Body of pancreas (tissue), 4 donors: Measurements from ENCODE around the gene ABCC3. TPM values are rescaled to one million over a fixed set of nuclear protein-coding genes. Genes with fewer than 3 reads are reported as not detected.
A peak's percentile ranks its signal among the peaks of the same experiment; 100 is the strongest.

Experiments used
- ATAC-seq: fragments of 150-250 bp; one replicate; pipeline ENCODE4 v1.9.1; 2016
- DNase-seq, 4 donors: peaks; one replicate each; pipeline ENCODE4 v3.0.0-alpha.2; 2019
- H3K27ac ChIP-seq, 4 donors: fragments of 200-600 bp; sonication (generic); 1 replicate in 3 of 4; 2 replicates in 1 of 4; pipeline versions ENCODE4 v1.5.1 to v1.6.1; 2016 to 2019; ENCODE audit warnings: mild to moderate bottlenecking in 1 of 4, mixed read lengths in 1 of 4, moderate library complexity in 1 of 4
- H3K27me3 ChIP-seq, 2 donors: fragments of 200-600 bp; sonication (generic); one replicate each; pipeline ENCODE4 v1.6.0; 2016; ENCODE audit warnings: mild to moderate bottlenecking in 1 of 2
- H3K36me3 ChIP-seq, 2 donors: fragments of 200-600 bp; sonication (generic); replicated peaks in 1 of 2; 2 replicates each; pipeline ENCODE4 v1.5.1; 2016; ENCODE audit warnings: low read depth in 2 of 2; ENCODE audit not compliant: insufficient read depth in 1 of 2
- H3K4me1 ChIP-seq: fragments of 200-600 bp; sonication (generic); one replicate; pipeline ENCODE4 v1.6.0; 2016
- H3K4me3 ChIP-seq, 2 donors: fragments of 200-600 bp; sonication (generic); 1 replicate in 1 of 2; 2 replicates in 1 of 2; pipeline ENCODE4 v1.5.1; 2016 to 2019
- H3K9me3 ChIP-seq, 3 donors: fragments of 200-600 bp; sonication (generic); 1 replicate in 2 of 3; 2 replicates in 1 of 3; pipeline ENCODE4 v1.5.1; 2016
- CTCF ChIP-seq, 7 experiments: fragments of 450-650 bp in 4 of 7; fragments of 200-600 bp in 3 of 7; sonication (generic) in 3 of 7; IDR thresholded peaks; one replicate each; pipeline ENCODE4 v1.5.1; 2016 to 2019; ENCODE audit warnings: antibody characterized with exemption in 7 of 7
- POLR2A ChIP-seq, 3 donors: fragments of 450-650 bp; IDR thresholded peaks; one replicate each; pipeline ENCODE4 v1.6.1; 2016; ENCODE audit warnings: antibody characterized with exemption in 3 of 3, mild to moderate bottlenecking in 2 of 3
- WGBS, 2 donors: methylation state at CpG; one replicate each; pipeline ENCODE4 v1.1.5; 2017; 5-methylcytosine and 5-hydroxymethylcytosine counted together
- intact Hi-C: fragments of 100-400 bp; cut with DNase I; formaldehyde crosslinking; loops from one replicate; pipeline ENCODE4 v1.15.1; 2023
- total RNA-seq, 2 donors: library from RNA; depleted of rRNA; stranded (reverse); fragments of >200 nt; gene quantifications; one replicate each; pipeline ENCODE4 v1.1.0, GENCODE V29; 2016

Gene ABCC3
- total RNA-seq, 2 donors from 2014 or later: 130 to 163 TPM

DNA sequence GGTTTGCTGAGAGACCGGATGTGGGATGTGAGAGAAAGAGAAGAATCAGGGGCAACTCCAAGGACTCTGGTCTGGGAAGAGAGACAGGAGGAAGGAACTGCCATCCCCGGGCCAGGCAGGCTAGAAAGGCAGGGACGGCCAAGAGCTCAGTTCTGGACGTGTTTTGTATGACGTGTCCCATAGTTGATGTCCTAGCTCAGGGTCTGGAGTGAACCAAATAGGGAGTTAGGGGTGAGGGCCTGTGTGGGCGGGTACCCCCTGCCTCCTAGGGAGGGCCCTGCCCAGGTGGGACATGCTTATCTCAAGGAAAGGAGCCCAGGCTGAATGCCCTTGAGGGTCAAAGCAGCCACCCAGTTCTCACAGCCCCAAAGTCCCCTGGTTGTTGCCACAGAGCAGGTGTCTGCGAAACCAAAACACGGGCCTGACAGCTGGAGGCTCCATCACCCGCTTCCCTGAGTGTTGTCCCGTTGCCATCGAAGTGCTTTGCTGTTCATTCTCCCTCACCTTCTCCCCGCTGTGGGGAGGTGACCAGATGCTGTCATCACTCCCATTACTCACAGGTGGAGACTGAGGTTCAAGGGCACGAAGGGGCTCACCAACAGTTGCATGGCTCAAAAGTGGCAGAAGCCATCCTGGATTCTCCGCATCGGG, 7.5 kb downstream of the ABCC3 start:
- intact Hi-C loops: no loop called here

DNA sequence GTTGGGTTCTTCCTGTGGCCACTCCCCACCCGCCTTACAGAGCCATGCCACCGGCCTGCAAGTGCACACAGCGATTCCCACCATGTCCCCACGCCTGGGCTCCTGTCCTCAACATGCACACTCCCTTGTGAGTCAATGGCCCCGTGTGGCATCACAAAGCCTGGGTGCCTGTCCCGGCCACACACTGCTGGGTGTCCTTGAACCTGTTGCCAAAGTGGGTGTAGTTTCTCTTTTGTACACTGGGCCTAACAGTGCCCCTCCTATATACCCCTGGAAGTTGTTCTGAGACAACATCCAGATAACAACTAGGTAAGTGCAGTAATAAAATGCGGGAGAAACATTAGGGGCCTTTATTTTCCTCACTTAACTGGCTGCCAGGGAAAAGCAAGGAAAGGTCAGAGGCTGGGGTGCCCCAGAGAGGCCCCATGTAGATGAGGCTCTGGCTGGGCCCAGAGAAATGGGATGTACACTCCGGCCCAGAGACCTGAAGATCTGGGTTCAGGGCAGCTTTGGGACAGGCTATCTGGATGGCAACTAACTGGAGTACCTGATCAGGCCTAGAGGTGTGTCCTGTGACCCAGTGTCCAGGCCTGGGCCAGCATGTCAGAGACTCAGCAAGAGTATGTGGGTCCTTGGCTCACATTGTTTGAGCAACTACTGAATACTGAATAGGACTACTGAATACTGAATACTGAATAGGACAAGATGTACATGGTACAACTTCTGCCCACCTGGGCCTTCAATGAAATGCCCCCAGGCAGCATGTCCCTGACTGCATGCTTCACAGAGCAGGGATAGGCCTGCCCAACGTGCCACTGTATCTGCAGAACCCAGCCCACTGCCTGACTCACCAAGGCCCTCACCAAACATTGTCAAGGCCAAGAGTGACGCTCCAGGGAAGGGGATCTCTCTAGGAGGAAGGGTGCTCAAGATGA, 8.3 kb downstream of the ABCC3 start:
- Histone ChIP-seq H3K4me1 (peaks cover 67% of the 10 kb centered on the region), H3K36me3 (no peaks in the 10 kb centered on the region), H3K27me3 (no peaks in the 10 kb centered on the region), H3K27ac (peak overlapping the region in 3 of 4 donors; percentile 12 to 86 (median 47)), H3K9me3 (no peaks in the 10 kb centered on the region), H3K4me3 (no peak overlapping the region)
- 51 to 64% methylated on average over 9 to 10 of the region's 10 CpGs for whole genome bisulfite sequencing, 2 donors
- peak in 3 of 4 donors; percentile 35 to 71 (median 59) for DNase-seq
- TF ChIP-seq POLR2A (IDR thresholded peaks at IDR 0.05) (no peak), CTCF (IDR thresholded peaks at IDR 0.05) (no peak)
- ATAC-seq: no peak
- intact Hi-C loops: no loop called here

More for the DNA sequence above, 7.5 kb downstream of the ABCC3 start:
- no peaks in the 10 kb centered on the region for H3K9me3 ChIP-seq
- H3K4me3 ChIP-seq: no peak overlapping the region
- peak overlapping the region in 3 of 4 donors; percentile 82 to 89 (median 86) for H3K27ac ChIP-seq
- peaks cover 72% of the 10 kb centered on the region for H3K4me1 ChIP-seq
- TF ChIP-seq POLR2A (IDR thresholded peaks at IDR 0.05): no peak
- TF ChIP-seq CTCF (IDR thresholded peaks at IDR 0.05): no peak
- ATAC-seq: no peak
- no peaks in the 10 kb centered on the region for H3K36me3 ChIP-seq
- no peaks in the 10 kb centered on the region for H3K27me3 ChIP-seq
- WGBS, 2 donors: 79 to 84% methylated on average over 13 to 15 of the region's 15 CpGs
- no peak for DNase-seq

DNA sequence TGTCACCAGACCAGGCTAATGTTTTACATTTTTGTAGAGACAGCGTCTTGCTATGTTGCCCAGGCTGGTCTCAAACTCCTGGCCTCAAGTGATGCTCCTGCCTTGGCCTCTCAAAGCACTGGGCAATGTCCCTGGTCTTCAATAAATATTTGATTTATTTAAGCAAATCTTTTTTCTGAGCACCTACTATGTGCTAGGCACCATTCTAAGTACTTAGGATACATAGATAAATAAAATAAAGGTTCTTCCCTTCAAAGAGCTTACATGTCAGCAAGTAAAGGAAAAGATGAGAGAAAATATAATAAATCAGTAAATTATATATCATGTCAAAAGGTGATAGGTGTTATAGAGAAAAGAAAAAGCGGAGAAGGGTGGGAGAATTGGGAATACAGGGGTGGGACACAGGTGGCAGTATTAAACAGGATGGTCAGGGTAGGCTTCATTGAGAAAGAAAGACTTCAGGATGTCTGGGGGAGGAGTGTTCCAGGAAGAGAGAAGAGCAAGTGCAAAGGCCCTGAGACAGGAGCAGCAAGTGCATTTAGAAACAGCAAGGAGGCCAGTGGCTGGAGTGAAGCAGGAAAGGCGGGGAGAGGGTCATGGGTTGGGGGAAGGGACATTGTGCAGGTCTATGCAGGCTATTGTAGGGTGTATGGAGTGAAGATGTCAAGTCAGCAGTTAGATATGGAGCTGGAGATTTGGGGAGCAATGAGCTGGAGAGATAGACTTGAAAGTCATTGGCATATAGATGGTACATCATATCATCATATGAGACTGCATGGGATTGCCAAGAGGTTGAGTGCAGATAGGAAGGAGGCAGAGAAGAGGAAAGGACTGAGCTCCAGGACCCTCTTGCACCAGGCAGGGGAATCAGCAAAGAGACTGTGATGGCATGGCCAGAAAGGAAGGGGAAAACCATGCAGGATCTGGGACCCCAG, 11.3 kb downstream of the ABCC3 start:
- Histone ChIP-seq H3K27me3 (no peaks in the 10 kb centered on the region), H3K4me3 (no peak overlapping the region), H3K4me1 (peaks cover 37% of the 10 kb centered on the region), H3K27ac (no peak overlapping the region), H3K36me3 (no peaks in the 10 kb centered on the region), H3K9me3 (no peaks in the 10 kb centered on the region)
- no peak for ATAC-seq
- no peak for DNase-seq
- no peak for TF ChIP-seq POLR2A (IDR thresholded peaks at IDR 0.05)
- TF ChIP-seq CTCF (IDR thresholded peaks at IDR 0.05): no peak
- intact Hi-C loops: loop anchor here (5.0 kb wide), 1 partner anchor 36 kb away; no protein-coding TSS in a partner anchor
- 90 to 97% methylated on average over 3 of the region's 3 CpGs for WGBS, 2 donors

DNA sequence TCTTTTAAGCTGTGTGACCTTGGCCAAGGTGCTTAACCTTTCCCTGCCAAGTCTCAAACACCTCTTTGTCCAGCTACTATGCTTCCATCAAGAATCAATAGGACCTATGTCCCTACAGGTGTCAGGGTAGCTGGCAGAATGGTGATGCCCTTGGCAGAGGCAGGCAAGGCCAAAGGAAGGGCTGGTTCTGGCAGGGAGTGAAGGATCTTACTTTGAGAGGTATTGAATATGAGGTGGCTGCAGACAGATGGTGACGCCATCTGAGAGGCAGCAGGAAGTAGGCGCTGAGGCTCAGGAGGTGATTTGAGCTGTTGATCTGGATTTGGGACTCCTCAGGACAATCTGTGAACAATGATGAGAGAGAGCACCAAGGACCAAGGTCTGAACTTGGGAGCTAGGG, 12.5 kb downstream of the ABCC3 start:
- peak; percentile 64 for ATAC-seq
- peak in 1 of 4 donors; percentile 61 for DNase-seq
- H3K27me3 ChIP-seq: no peaks in the 10 kb centered on the region
- no peak overlapping the region for H3K4me3 ChIP-seq
- intact Hi-C loops: loop anchor here (5.0 kb wide), 1 partner anchor 35 kb away; no protein-coding TSS in a partner anchor
- 48 to 67% methylated on average over 2 of the region's 2 CpGs for WGBS, 2 donors
- TF ChIP-seq POLR2A (IDR thresholded peaks at IDR 0.05): no peak
- no peak for TF ChIP-seq CTCF (IDR thresholded peaks at IDR 0.05)
- no peaks in the 10 kb centered on the region for H3K9me3 ChIP-seq
- H3K4me1 ChIP-seq: peaks cover 25% of the 10 kb centered on the region
- no peaks in the 10 kb centered on the region for H3K36me3 ChIP-seq
- peak overlapping the region in 3 of 4 donors; percentile 2 to 40 (median 22) for H3K27ac ChIP-seq
